HG03196 (cell line): ENCODE results near the gene HPSE2.
"Not testable (repeated sequence)": the region's sequence is repeated elsewhere in the genome, so short reads cannot be mapped to it uniquely, and the experiment has no call there.

Experiments used
- ATAC-seq: cut with Tn5 transposase; IDR thresholded peaks from one replicate; pipeline ENCODE4 v1.9.1; 2021; ENCODE audit not compliant: unreplicated experiment

The HPSE2 gene

GRCh38 chr10:99170116-99170675 lies 65.5 kb downstream of the HPSE2 start:
- ATAC-seq, result no peak

GRCh38 chr10:99161165-99161564 lies 74.5 kb downstream of the HPSE2 start:
- ATAC-seq, result no peak

- ATAC-seq, result no peak
Observed at GRCh38 chr10:99143651-99144050, 92.0 kb downstream of the HPSE2 start.

- no peak for ATAC-seq
Observed at GRCh38 chr10:99143011-99143410, 92.6 kb downstream of the HPSE2 start.

GRCh38 chr10:99132897-99133296 lies 102.8 kb downstream of the HPSE2 start:
- not testable (repeated sequence) for ATAC-seq

- no peak for ATAC-seq
Observed at GRCh38 chr10:99125879-99126278, 109.8 kb downstream of the HPSE2 start.

- ATAC-seq, result no peak
Observed at GRCh38 chr10:99124376-99124775, 111.3 kb downstream of the HPSE2 start.

GRCh38 chr10:99123851-99124250 lies 111.8 kb downstream of the HPSE2 start:
- ATAC-seq, result no peak

- no peak for ATAC-seq
Observed at GRCh38 chr10:99123336-99123735, 112.3 kb downstream of the HPSE2 start.

GRCh38 chr10:99119258-99119748 lies 116.3 kb downstream of the HPSE2 start:
- ATAC-seq, result no peak

- no peak for ATAC-seq
Observed at GRCh38 chr10:99115703-99116102, 119.9 kb downstream of the HPSE2 start.

- no peak for ATAC-seq
Observed at GRCh38 chr10:99085358-99085757, 150.3 kb downstream of the HPSE2 start.

GRCh38 chr10:99084161-99084560 lies 151.5 kb downstream of the HPSE2 start:
- no peak for ATAC-seq

GRCh38 chr10:99080275-99080945 lies 155.2 kb downstream of the HPSE2 start:
- ATAC-seq, result no peak

GRCh38 chr10:99062591-99062990 lies 173.1 kb downstream of the HPSE2 start:
- no peak for ATAC-seq

- ATAC-seq, result no peak
Observed at GRCh38 chr10:99058762-99059161, 176.9 kb downstream of the HPSE2 start.

GRCh38 chr10:99057936-99058690 lies 177.5 kb downstream of the HPSE2 start:
- ATAC-seq, result no peak

- no peak for ATAC-seq
Observed at GRCh38 chr10:99045671-99046070, 190.0 kb downstream of the HPSE2 start.

- ATAC-seq, result no peak
Observed at GRCh38 chr10:99042051-99042771, 193.4 kb downstream of the HPSE2 start.

- no peak for ATAC-seq
Observed at GRCh38 chr10:99041468-99041867, 194.2 kb downstream of the HPSE2 start.

GRCh38 chr10:99013885-99014284 lies 221.8 kb downstream of the HPSE2 start:
- no peak for ATAC-seq
